ENCODE data around the gene RAC3. TPM values are rescaled to one million over a fixed set of nuclear protein-coding genes. Genes with fewer than 3 reads are reported as not detected.
"Not testable (repeated sequence)": the region's sequence is repeated elsewhere in the genome, so short reads cannot be mapped to it uniquely, and the experiment has no call there.

The RAC3 gene
- total RNA-seq, 1 experiment from 2014 or later: 22.1 TPM

GRCh38 chr17:82034371-82035011, 3.0 kb downstream of the RAC3 start:
- in situ Hi-C loops (cut with HindIII; ENCODE audit: low pct_unique_long_range_greater_than_20kb, low sequenced_read_pairs): no loop called here
- no peak for DNase-seq (ENCODE audit: low read depth)

- no peak for DNase-seq (ENCODE audit: low read depth)
- in situ Hi-C loops (cut with HindIII; ENCODE audit: low pct_unique_long_range_greater_than_20kb, low sequenced_read_pairs): no loop called here
Measured at GRCh38 chr17:82035488-82035887, 4.0 kb downstream of the RAC3 start.

GRCh38 chr17:82035956-82036633, 4.6 kb downstream of the RAC3 start:
- in situ Hi-C loops (cut with HindIII; ENCODE audit: low pct_unique_long_range_greater_than_20kb, low sequenced_read_pairs): no loop called here
- no peak for DNase-seq (ENCODE audit: low read depth)

- DNase-seq (ENCODE audit: low read depth): no peak
- in situ Hi-C loops (cut with HindIII; ENCODE audit: low pct_unique_long_range_greater_than_20kb, low sequenced_read_pairs): no loop called here
Measured at GRCh38 chr17:82036634-82037091, 5.2 kb downstream of the RAC3 start.

GRCh38 chr17:82037092-82037888, 5.8 kb downstream of the RAC3 start, which contains the start of gene DCXR:
Gene DCXR (minus strand): TSS chr17:82037697. CDS start chr17:82037682, 15 bp downstream.
- in situ Hi-C loops (cut with HindIII; ENCODE audit: low pct_unique_long_range_greater_than_20kb, low sequenced_read_pairs): no loop called here
- DNase-seq (ENCODE audit: low read depth): peak; percentile 94

- in situ Hi-C loops (cut with HindIII; ENCODE audit: low pct_unique_long_range_greater_than_20kb, low sequenced_read_pairs): no loop called here
Measured at GRCh38 chr17:82037889-82038195, 6.4 kb downstream of the RAC3 start.

GRCh38 chr17:82038796-82039409, 7.4 kb downstream of the RAC3 start:
- in situ Hi-C loops (cut with HindIII; ENCODE audit: low pct_unique_long_range_greater_than_20kb, low sequenced_read_pairs); DNase-seq (ENCODE audit: low read depth): not testable (repeated sequence)

More at GRCh38 chr17:82037889-82038195, 6.4 kb downstream of the RAC3 start:
- no peak for DNase-seq (ENCODE audit: low read depth)

GRCh38 chr17:82039695-82040299, 8.3 kb downstream of the RAC3 start:
- no peak for DNase-seq (ENCODE audit: low read depth)
- in situ Hi-C loops (cut with HindIII; ENCODE audit: low pct_unique_long_range_greater_than_20kb, low sequenced_read_pairs): no loop called here

GRCh38 chr17:82041144-82041814, 9.8 kb downstream of the RAC3 start:
- no peak for DNase-seq (ENCODE audit: low read depth)
- in situ Hi-C loops (cut with HindIII; ENCODE audit: low pct_unique_long_range_greater_than_20kb, low sequenced_read_pairs): no loop called here

- in situ Hi-C loops (cut with HindIII; ENCODE audit: low pct_unique_long_range_greater_than_20kb, low sequenced_read_pairs): no loop called here
- DNase-seq (ENCODE audit: low read depth): no peak
Measured at GRCh38 chr17:82042649-82043048, 11.2 kb downstream of the RAC3 start.

GRCh38 chr17:82043507-82043906, 12.0 kb downstream of the RAC3 start:
- DNase-seq (ENCODE audit: low read depth): no peak
- in situ Hi-C loops (cut with HindIII; ENCODE audit: low pct_unique_long_range_greater_than_20kb, low sequenced_read_pairs): no loop called here

GRCh38 chr17:82045936-82046484, 14.5 kb downstream of the RAC3 start:
- in situ Hi-C loops (cut with HindIII; ENCODE audit: low pct_unique_long_range_greater_than_20kb, low sequenced_read_pairs): no loop called here
- no peak for DNase-seq (ENCODE audit: low read depth)

- no peak for DNase-seq (ENCODE audit: low read depth)
- in situ Hi-C loops (cut with HindIII; ENCODE audit: low pct_unique_long_range_greater_than_20kb, low sequenced_read_pairs): no loop called here
Measured at GRCh38 chr17:82046903-82047302, 15.4 kb downstream of the RAC3 start.

- in situ Hi-C loops (cut with HindIII; ENCODE audit: low pct_unique_long_range_greater_than_20kb, low sequenced_read_pairs): no loop called here
- DNase-seq (ENCODE audit: low read depth): no peak
Measured at GRCh38 chr17:82047379-82047778, 15.9 kb downstream of the RAC3 start.

GRCh38 chr17:82047914-82048570, 16.6 kb downstream of the RAC3 start:
- in situ Hi-C loops (cut with HindIII; ENCODE audit: low pct_unique_long_range_greater_than_20kb, low sequenced_read_pairs): no loop called here

GRCh38 chr17:82048571-82048971, 17.1 kb downstream of the RAC3 start:
- no peak for DNase-seq (ENCODE audit: low read depth)
- in situ Hi-C loops (cut with HindIII; ENCODE audit: low pct_unique_long_range_greater_than_20kb, low sequenced_read_pairs): no loop called here

More at GRCh38 chr17:82047914-82048570, 16.6 kb downstream of the RAC3 start:
- no peak for DNase-seq (ENCODE audit: low read depth)

- in situ Hi-C loops (cut with HindIII; ENCODE audit: low pct_unique_long_range_greater_than_20kb, low sequenced_read_pairs): no loop called here
- DNase-seq (ENCODE audit: low read depth): no peak
Measured at GRCh38 chr17:82049106-82049505, 17.6 kb downstream of the RAC3 start.
